Right atrium auricular region (tissue), 2 donors: ENCODE data around the gene CAMTA1. TPM values are rescaled to one million over a fixed set of nuclear protein-coding genes. Genes with fewer than 3 reads are reported as not detected.

ENCODE experiments used
- DNase-seq: peaks from one replicate; pipeline ENCODE4 v3.0.0-alpha.2; 2019; ENCODE audit warnings: low spot score
- H3K27ac ChIP-seq, 2 donors: fragments of 200-600 bp; sonication (generic); 1 replicate in 1 of 2; 2 replicates in 1 of 2; pipeline ENCODE4 v1.5.1; 2016 to 2019
- H3K27me3 ChIP-seq, 2 donors: fragments of 200-600 bp; sonication (generic); one replicate each; pipeline versions ENCODE4 v1.5.1 to v1.6.0; 2017 to 2019
- H3K36me3 ChIP-seq: fragments of 200-600 bp; sonication (generic); one replicate; pipeline ENCODE4 v1.5.1; 2016
- H3K4me1 ChIP-seq, 2 donors: fragments of 200-600 bp; sonication (generic); one replicate each; pipeline versions ENCODE4 v1.5.1 to v1.6.0; 2017 to 2019
- H3K4me3 ChIP-seq, 2 donors: fragments of 200-600 bp; sonication (generic); 1 replicate in 1 of 2; 2 replicates in 1 of 2; pipeline ENCODE4 v1.5.1; 2017 to 2019; ENCODE audit warnings: mild to moderate bottlenecking in 1 of 2, moderate library complexity in 1 of 2
- H3K9me3 ChIP-seq, 2 donors: fragments of 200-600 bp; sonication (generic); one replicate each; pipeline ENCODE4 v1.5.1; 2019
- total RNA-seq, 2 donors: library from RNA; depleted of rRNA; stranded (reverse); fragments of >200 nt; gene quantifications; one replicate each; pipeline ENCODE4 v1.1.0, GENCODE V29; 2016
- TF ChIP-seq, protein P1 (sequence below), 2 donors: fragments of 200-600 bp; sonication (generic); IDR thresholded peaks; one replicate each; pipeline ENCODE4 v1.5.1; 2019; ENCODE audit warnings: antibody characterized with exemption in 2 of 2

CAMTA1 gene
- total RNA-seq, 2 donors from 2014 or later = 132 to 190 TPM

DNA sequence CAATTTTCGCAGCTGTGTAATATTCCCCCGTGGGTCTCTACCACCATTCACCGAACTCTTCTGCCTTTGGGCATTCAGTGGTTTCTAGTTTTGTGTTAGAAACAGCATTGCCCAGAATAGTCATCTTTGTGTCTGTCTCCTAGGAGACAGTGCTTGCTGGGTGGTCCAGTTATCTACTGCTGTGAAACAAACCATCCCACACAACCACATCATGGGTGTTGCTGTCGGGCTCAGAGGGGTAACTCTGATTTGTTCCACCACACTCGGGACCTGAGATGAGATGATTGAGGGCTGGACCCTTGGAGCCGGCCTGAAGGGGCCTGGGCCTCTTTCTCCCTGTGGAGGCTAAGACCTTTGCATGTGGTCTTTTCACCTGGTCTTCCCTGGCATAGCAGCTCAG lies 558.6 kb downstream of the CAMTA1 start:
- no peak overlapping the region for H3K27ac ChIP-seq
- H3K4me1 ChIP-seq = peaks cover 0 to 30% of the 10 kb centered on the region in 2 donors
- TF ChIP-seq, protein P1, sequence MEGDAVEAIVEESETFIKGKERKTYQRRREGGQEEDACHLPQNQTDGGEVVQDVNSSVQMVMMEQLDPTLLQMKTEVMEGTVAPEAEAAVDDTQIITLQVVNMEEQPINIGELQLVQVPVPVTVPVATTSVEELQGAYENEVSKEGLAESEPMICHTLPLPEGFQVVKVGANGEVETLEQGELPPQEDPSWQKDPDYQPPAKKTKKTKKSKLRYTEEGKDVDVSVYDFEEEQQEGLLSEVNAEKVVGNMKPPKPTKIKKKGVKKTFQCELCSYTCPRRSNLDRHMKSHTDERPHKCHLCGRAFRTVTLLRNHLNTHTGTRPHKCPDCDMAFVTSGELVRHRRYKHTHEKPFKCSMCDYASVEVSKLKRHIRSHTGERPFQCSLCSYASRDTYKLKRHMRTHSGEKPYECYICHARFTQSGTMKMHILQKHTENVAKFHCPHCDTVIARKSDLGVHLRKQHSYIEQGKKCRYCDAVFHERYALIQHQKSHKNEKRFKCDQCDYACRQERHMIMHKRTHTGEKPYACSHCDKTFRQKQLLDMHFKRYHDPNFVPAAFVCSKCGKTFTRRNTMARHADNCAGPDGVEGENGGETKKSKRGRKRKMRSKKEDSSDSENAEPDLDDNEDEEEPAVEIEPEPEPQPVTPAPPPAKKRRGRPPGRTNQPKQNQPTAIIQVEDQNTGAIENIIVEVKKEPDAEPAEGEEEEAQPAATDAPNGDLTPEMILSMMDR (IDR thresholded peaks at IDR 0.05) = no peak
- H3K4me3 ChIP-seq = no peak overlapping the region
- H3K36me3 ChIP-seq = no peaks in the 10 kb centered on the region
- DNase-seq = no peak
- no peaks in the 10 kb centered on the region for H3K9me3 ChIP-seq
- no peaks in the 10 kb centered on the region for H3K27me3 ChIP-seq

GRCh38 chr1:7344299-7344698 lies 559.0 kb downstream of the CAMTA1 start:
- Histone ChIP-seq H3K27me3 (no peaks in the 10 kb centered on the region), H3K9me3 (no peaks in the 10 kb centered on the region), H3K4me3 (no peak overlapping the region), H3K4me1 (peaks cover 0 to 30% of the 10 kb centered on the region in 2 donors), H3K36me3 (no peaks in the 10 kb centered on the region), H3K27ac (no peak overlapping the region)
- DNase-seq = no peak
- TF ChIP-seq, protein P1 (IDR thresholded peaks at IDR 0.05) = no peak

GRCh38 chr1:7345516-7345915 lies 560.3 kb downstream of the CAMTA1 start:
- DNase-seq = no peak
- Histone ChIP-seq H3K4me1 (peaks cover 0 to 30% of the 10 kb centered on the region in 2 donors), H3K27ac (peak overlapping the region; percentile 18 to 85), H3K36me3 (no peaks in the 10 kb centered on the region), H3K4me3 (no peak overlapping the region), H3K9me3 (no peaks in the 10 kb centered on the region), H3K27me3 (no peaks in the 10 kb centered on the region)
- TF ChIP-seq, protein P1 (IDR thresholded peaks at IDR 0.05) = no peak

GRCh38 chr1:7346070-7346596 lies 560.9 kb downstream of the CAMTA1 start:
- H3K36me3 ChIP-seq = no peaks in the 10 kb centered on the region
- no peak for DNase-seq
- TF ChIP-seq, protein P1 (IDR thresholded peaks at IDR 0.05) = no peak
- H3K9me3 ChIP-seq = no peaks in the 10 kb centered on the region
- H3K27ac ChIP-seq = peak overlapping the region; percentile 66 to 85
- H3K27me3 ChIP-seq = no peaks in the 10 kb centered on the region
- H3K4me1 ChIP-seq = peaks cover 0 to 26% of the 10 kb centered on the region in 2 donors
- H3K4me3 ChIP-seq = no peak overlapping the region

- TF ChIP-seq, protein P1 (IDR thresholded peaks at IDR 0.05) = no peak
- Histone ChIP-seq H3K4me3 (no peak overlapping the region), H3K36me3 (no peaks in the 10 kb centered on the region), H3K27ac (peak overlapping the region; percentile 66 to 85), H3K9me3 (no peaks in the 10 kb centered on the region), H3K4me1 (peaks cover 0 to 19% of the 10 kb centered on the region in 2 donors), H3K27me3 (no peaks in the 10 kb centered on the region)
- DNase-seq = no peak
Observed at GRCh38 chr1:7346600-7347570, 561.6 kb downstream of the CAMTA1 start.
